ENCODE data around the gene TEX38. TPM values are rescaled to one million over a fixed set of nuclear protein-coding genes. Genes with fewer than 3 reads are reported as not detected.
"Not testable (repeated sequence)": the region's sequence is repeated elsewhere in the genome, so short reads cannot be mapped to it uniquely, and the experiment has no call there.

TEX38 gene
- total RNA-seq, 2 experiments from 2014 or later = not detected

GRCh38 chr1:46659307-46659870 lies 12.3 kb upstream of the TEX38 start:
- H4K20me1 ChIP-seq (ENCODE audit: insufficient read depth, low read length) = no peaks in the 10 kb centered on the region
- TF ChIP-seq CTCF (conservative IDR thresholded peaks at IDR 0.05; ENCODE audit: low read length) = no peak
- TF ChIP-seq EZH2phosphoT487 (IDR thresholded peaks at IDR 0.05; ENCODE audit: borderline replicate concordance, low read depth, low read length) = no peak
- no peaks in the 10 kb centered on the region for H3K79me2 ChIP-seq (ENCODE audit: insufficient read depth, low read depth, low read length)
- BruUV-seq (replicated peaks) = no TSS peak
- no peaks in the 10 kb centered on the region for H3K4me1 ChIP-seq (ENCODE audit: insufficient read depth, low read length, poor library complexity, severe bottlenecking)
- no peak overlapping the region for H3K27ac ChIP-seq (ENCODE audit: low read depth, low read length, poor library complexity, severe bottlenecking)
- no peak overlapping the region for H2AFZ ChIP-seq (ENCODE audit: low read length)
- H3K4me2 ChIP-seq (ENCODE audit: low read length) = no peak overlapping the region
- DNase-seq (ENCODE audit: low spot score) = no peak
- no peak overlapping the region for H3K4me3 ChIP-seq (ENCODE audit: low read depth, low read length, poor library complexity, severe bottlenecking)
- intact Hi-C loops (cut with micrococcal nuclease; ENCODE audit: unreplicated experiment) = no loop called here
- ChIA-PET CTCF (ENCODE audit: unreplicated experiment) (no interaction called here), POLR2A (no interaction called here)
- H3K36me3 ChIP-seq (ENCODE audit: insufficient read depth, low read length) = peaks cover 46% of the 10 kb centered on the region
- H3K9me3 ChIP-seq (ENCODE audit: low read length) = no peaks in the 10 kb centered on the region
- H3K9me2 ChIP-seq (ENCODE audit: insufficient read depth, low read length) = no peaks in the 10 kb centered on the region

DNA sequence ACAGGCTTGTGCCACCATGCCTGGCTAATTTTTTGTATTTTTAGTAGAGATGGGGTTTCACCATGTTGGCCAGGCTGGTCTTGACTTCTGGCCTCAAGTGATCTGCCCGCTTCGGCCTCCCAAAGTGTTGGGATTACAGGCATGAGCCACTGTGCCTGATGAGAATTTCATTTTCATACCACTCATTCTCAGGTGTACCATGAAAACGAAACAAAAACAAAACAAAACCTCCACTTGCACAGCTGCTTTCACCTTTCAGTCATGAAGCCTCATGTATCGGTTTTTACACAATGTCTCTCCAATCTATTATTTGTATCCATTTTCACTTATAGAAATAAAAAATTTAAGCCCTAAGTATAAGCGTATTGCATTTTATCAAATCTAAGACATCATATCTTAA lies 11.5 kb upstream of the TEX38 start:
- H3K4me2 ChIP-seq (ENCODE audit: low read length); H3K79me2 ChIP-seq (ENCODE audit: insufficient read depth, low read depth, low read length); H3K4me1 ChIP-seq (ENCODE audit: insufficient read depth, low read length, poor library complexity, severe bottlenecking); CTCF ChIA-PET (ENCODE audit: unreplicated experiment); H4K20me1 ChIP-seq (ENCODE audit: insufficient read depth, low read length); H3K9me3 ChIP-seq (ENCODE audit: low read length); H3K4me3 ChIP-seq (ENCODE audit: low read depth, low read length, poor library complexity, severe bottlenecking); BruUV-seq (replicated peaks); H3K27ac ChIP-seq (ENCODE audit: low read depth, low read length, poor library complexity, severe bottlenecking); H2AFZ ChIP-seq (ENCODE audit: low read length); H3K9me2 ChIP-seq (ENCODE audit: insufficient read depth, low read length); POLR2A ChIA-PET; DNase-seq (ENCODE audit: low spot score); intact Hi-C loops (cut with micrococcal nuclease; ENCODE audit: unreplicated experiment): not testable (repeated sequence)
- peaks cover 47% of the 10 kb centered on the region for H3K36me3 ChIP-seq (ENCODE audit: insufficient read depth, low read length)

DNA sequence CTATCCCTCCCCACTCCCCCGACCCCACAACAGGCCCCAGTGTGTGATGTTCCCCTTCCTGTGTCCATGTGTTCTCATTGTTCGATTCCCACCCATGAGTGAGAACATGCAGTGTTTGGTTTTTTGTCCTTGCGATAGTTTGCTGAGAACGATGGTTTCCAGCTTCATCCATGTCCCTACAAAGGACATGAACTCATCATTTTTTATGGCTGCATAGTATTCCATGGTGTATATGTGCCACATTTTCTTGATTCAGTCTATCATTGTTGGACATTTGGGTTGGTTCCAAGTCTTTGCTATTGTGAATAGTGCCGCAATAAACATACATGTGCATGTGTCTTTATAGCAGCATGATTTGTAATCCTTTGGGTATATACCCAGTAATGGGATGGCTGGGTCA lies 8.7 kb upstream of the TEX38 start:
- H3K4me3 ChIP-seq (ENCODE audit: low read depth, low read length, poor library complexity, severe bottlenecking); DNase-seq (ENCODE audit: low spot score); H3K4me2 ChIP-seq (ENCODE audit: low read length); POLR2A ChIA-PET; H3K9me3 ChIP-seq (ENCODE audit: low read length); H2AFZ ChIP-seq (ENCODE audit: low read length); H3K27ac ChIP-seq (ENCODE audit: low read depth, low read length, poor library complexity, severe bottlenecking); intact Hi-C loops (cut with micrococcal nuclease; ENCODE audit: unreplicated experiment); CTCF ChIA-PET (ENCODE audit: unreplicated experiment); H4K20me1 ChIP-seq (ENCODE audit: insufficient read depth, low read length); BruUV-seq (replicated peaks); H3K4me1 ChIP-seq (ENCODE audit: insufficient read depth, low read length, poor library complexity, severe bottlenecking); H3K9me2 ChIP-seq (ENCODE audit: insufficient read depth, low read length): not testable (repeated sequence)
- H3K36me3 ChIP-seq (ENCODE audit: insufficient read depth, low read length) = peaks cover 22% of the 10 kb centered on the region
- peaks cover 11% of the 10 kb centered on the region; the same call in 1 of the 2 replicates for H3K79me2 ChIP-seq (ENCODE audit: insufficient read depth, low read depth, low read length)

GRCh38 chr1:46665983-46666382 lies 5.7 kb upstream of the TEX38 start:
- BruUV-seq (replicated peaks) = no TSS peak
- Histone ChIP-seq H4K20me1 (ENCODE audit: insufficient read depth, low read length) (no peaks in the 10 kb centered on the region), H3K27ac (ENCODE audit: low read depth, low read length, poor library complexity, severe bottlenecking) (no peak overlapping the region), H3K36me3 (ENCODE audit: insufficient read depth, low read length) (peaks cover 21% of the 10 kb centered on the region), H3K9me2 (ENCODE audit: insufficient read depth, low read length) (no peaks in the 10 kb centered on the region), H2AFZ (ENCODE audit: low read length) (no peak overlapping the region), H3K4me1 (ENCODE audit: insufficient read depth, low read length, poor library complexity, severe bottlenecking) (peaks cover 14% of the 10 kb centered on the region), H3K4me3 (ENCODE audit: low read depth, low read length, poor library complexity, severe bottlenecking) (no peak overlapping the region), H3K9me3 (ENCODE audit: low read length) (no peaks in the 10 kb centered on the region), H3K4me2 (ENCODE audit: low read length) (no peak overlapping the region), H3K79me2 (ENCODE audit: insufficient read depth, low read depth, low read length) (peaks cover 11% of the 10 kb centered on the region; the same call in 1 of the 2 replicates)
- POLR2A ChIA-PET = interaction anchor here (0.6 to 1.4 kb wide), 2 partner anchors 17 to 60 kb away, joined by 4 to 7 read pairs; no protein-coding TSS in a partner anchor
- TF ChIP-seq EZH2phosphoT487 (IDR thresholded peaks at IDR 0.05; ENCODE audit: borderline replicate concordance, low read depth, low read length) (no peak), CTCF (conservative IDR thresholded peaks at IDR 0.05; ENCODE audit: low read length) (no peak)
- intact Hi-C loops (cut with micrococcal nuclease; ENCODE audit: unreplicated experiment) = no loop called here
- CTCF ChIA-PET (ENCODE audit: unreplicated experiment) = no interaction called here
- DNase-seq (ENCODE audit: low spot score) = no peak

Measured in OCI-LY7 (cell line).